AG04450 (cell line): ENCODE data around the gene FOXN4. TPM values are rescaled to one million over a fixed set of nuclear protein-coding genes. Genes with fewer than 3 reads are reported as not detected.

ENCODE experiments used
- CTCF ChIA-PET: fragments of 300-600, 350-600 bp; formaldehyde crosslinking; extraction: SDS; loops from one replicate; lab custom pipeline; 2022; ENCODE audit warnings: antibody characterized with exemption, inconsistent platforms; lab: Charles Lee
- POLR2A ChIA-PET: fragments of 350-600 bp; formaldehyde crosslinking; extraction: SDS; loops from one replicate; lab custom pipeline; 2021; ENCODE audit warnings: antibody characterized with exemption, inconsistent platforms; lab: Yijun Ruan, JAX
- DNase-seq: peaks from one replicate; pipeline ENCODE4 v3.0.0-alpha.2; 2011; ENCODE audit warnings: low read depth, low spot score
- H3K27ac ChIP-seq: one replicate; pipeline ENCODE4 v1.5.1; 2012; ENCODE audit warnings: low read depth, low read length, control low read depth
- H3K27me3 ChIP-seq: one replicate; pipeline ENCODE4 v1.6.0; 2012; ENCODE audit warnings: low read length; ENCODE audit not compliant: control insufficient read depth, insufficient read depth
- H3K4me3 ChIP-seq: 2 replicates; pipeline ENCODE4 v1.5.1; 2011; ENCODE audit warnings: mild to moderate bottlenecking, low read depth, low read length, control low read depth
- H3K9me3 ChIP-seq: 2 replicates; pipeline ENCODE4 v1.5.1; 2012; ENCODE audit warnings: low read length; ENCODE audit not compliant: control insufficient read depth, insufficient read depth
- polyA plus RNA-seq: library from polyadenylated mRNA; depleted of rRNA; stranded (reverse); fragments of >200 nt; gene quantifications from 2 replicates; pipeline ENCODE4 v1.2.3, GENCODE V29; 2011
- TF ChIP-seq, protein P1 (sequence below): IDR thresholded peaks from 2 replicates; pipeline ENCODE4 v1.5.1; 2011; ENCODE audit warnings: low read depth, low read length, control low read depth, inconsistent platforms

FOXN4 gene
- polyA plus RNA-seq, 1 experiment: not detected

- H3K4me3 ChIP-seq: no peak overlapping the region
- H3K9me3 ChIP-seq: no peaks in the 10 kb centered on the region
- H3K27me3 ChIP-seq: no peaks in the 10 kb centered on the region
- H3K27ac ChIP-seq: no peak overlapping the region
- no peak for DNase-seq
- TF ChIP-seq, protein P1, sequence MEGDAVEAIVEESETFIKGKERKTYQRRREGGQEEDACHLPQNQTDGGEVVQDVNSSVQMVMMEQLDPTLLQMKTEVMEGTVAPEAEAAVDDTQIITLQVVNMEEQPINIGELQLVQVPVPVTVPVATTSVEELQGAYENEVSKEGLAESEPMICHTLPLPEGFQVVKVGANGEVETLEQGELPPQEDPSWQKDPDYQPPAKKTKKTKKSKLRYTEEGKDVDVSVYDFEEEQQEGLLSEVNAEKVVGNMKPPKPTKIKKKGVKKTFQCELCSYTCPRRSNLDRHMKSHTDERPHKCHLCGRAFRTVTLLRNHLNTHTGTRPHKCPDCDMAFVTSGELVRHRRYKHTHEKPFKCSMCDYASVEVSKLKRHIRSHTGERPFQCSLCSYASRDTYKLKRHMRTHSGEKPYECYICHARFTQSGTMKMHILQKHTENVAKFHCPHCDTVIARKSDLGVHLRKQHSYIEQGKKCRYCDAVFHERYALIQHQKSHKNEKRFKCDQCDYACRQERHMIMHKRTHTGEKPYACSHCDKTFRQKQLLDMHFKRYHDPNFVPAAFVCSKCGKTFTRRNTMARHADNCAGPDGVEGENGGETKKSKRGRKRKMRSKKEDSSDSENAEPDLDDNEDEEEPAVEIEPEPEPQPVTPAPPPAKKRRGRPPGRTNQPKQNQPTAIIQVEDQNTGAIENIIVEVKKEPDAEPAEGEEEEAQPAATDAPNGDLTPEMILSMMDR: no peak
- CTCF ChIA-PET: no interaction called here
- POLR2A ChIA-PET: no interaction called here
These were observed 68.7 kb downstream of the FOXN4 start for GRCh38 chr12:109240365-109240764.

DNA sequence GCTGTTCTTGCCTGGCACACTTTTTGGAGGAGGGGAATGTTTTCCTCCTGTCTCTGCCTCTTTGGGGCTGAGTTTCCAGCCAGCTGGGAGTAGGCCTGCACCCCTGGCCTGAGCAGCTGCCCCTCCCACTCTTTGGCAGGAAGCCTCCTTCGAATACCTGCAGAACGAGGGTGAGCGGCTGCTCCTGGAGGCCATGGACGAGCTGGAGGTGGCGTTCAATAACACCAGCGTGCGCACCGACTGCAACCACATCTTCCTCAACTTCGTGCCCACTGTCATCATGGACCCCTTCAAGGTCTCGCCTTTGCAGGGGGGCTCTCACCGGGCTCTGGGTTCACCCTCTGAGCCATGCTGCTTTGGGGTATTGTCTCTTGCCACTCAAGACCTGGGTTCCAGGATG, 69.4 kb downstream of the FOXN4 start:
- DNase-seq: no peak
- Histone ChIP-seq H3K27me3 (no peaks in the 10 kb centered on the region), H3K27ac (no peak overlapping the region), H3K9me3 (no peaks in the 10 kb centered on the region), H3K4me3 (no peak overlapping the region)
- POLR2A ChIA-PET: no interaction called here
- CTCF ChIA-PET: no interaction called here
- TF ChIP-seq, protein P1: no peak

GRCh38 chr12:109239179-109239578, 69.9 kb downstream of the FOXN4 start:
- ChIA-PET CTCF (no interaction called here), POLR2A (no interaction called here)
- Histone ChIP-seq H3K27me3 (no peaks in the 10 kb centered on the region), H3K9me3 (no peaks in the 10 kb centered on the region), H3K4me3 (no peak overlapping the region), H3K27ac (no peak overlapping the region)
- DNase-seq: no peak
- TF ChIP-seq, protein P1: no peak

- no peak for DNase-seq
- POLR2A ChIA-PET: no interaction called here
- TF ChIP-seq, protein P1: no peak
- no peak overlapping the region for H3K27ac ChIP-seq
- H3K27me3 ChIP-seq: no peaks in the 10 kb centered on the region
- CTCF ChIA-PET: interaction anchor here (1.2 kb wide), 1 partner anchor 124 kb away, joined by 3 read pairs; no protein-coding TSS in a partner anchor
- no peaks in the 10 kb centered on the region; the same call in 1 of the 2 replicates for H3K9me3 ChIP-seq
- H3K4me3 ChIP-seq: no peak overlapping the region
These were observed 72.8 kb downstream of the FOXN4 start for GRCh38 chr12:109236257-109236656.

DNA sequence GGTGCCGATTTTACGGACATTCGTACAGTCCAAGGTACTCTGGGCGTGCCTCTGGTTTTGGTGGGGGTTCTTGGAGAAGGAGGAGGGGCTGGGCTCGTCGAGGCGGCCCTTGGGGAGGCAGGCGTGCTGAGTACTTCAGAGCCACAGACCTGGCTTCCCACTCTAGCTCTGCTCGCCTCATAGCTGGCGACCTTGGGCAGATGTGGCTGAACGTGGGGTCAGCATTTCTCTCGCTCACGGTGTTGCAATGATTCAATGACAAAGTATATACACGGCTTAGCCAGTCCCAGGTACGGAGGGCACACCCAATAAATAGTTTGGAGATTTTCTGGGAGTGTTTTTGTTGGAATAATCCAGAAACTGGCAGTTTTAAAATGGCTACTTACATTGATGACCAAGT, 75.1 kb downstream of the FOXN4 start:
- H3K9me3 ChIP-seq: no peaks in the 10 kb centered on the region; the same call in 1 of the 2 replicates
- DNase-seq: no peak
- TF ChIP-seq, protein P1: no peak
- no peak overlapping the region for H3K27ac ChIP-seq
- no peak overlapping the region for H3K4me3 ChIP-seq
- ChIA-PET CTCF (no interaction called here), POLR2A (no interaction called here)
- H3K27me3 ChIP-seq: no peaks in the 10 kb centered on the region
